GM12878 (cell line): ENCODE results near the gene H2BK1. TPM values are rescaled to one million over a fixed set of nuclear protein-coding genes. Genes with fewer than 3 reads are reported as not detected.

Source experiments
- ATAC-seq: fragments of 200-7000 bp; cut with Tn5 transposase; 3 replicates; pipeline ENCODE4 v1.9.1; 2020; ENCODE audit warnings: mild to moderate bottlenecking, moderate library complexity
- BruUV-seq: library from RNA; stranded (reverse); fragments of 400-500 nt; replicated peaks from 2 replicates; lab custom pipeline; 2021; lab: Mats Ljungman, UMichigan
- CTCF ChIA-PET: fragments of 300-600 bp; sonication (Branson Sonifier 250); formaldehyde crosslinking; extraction: SDS; loops from one replicate; lab custom pipeline; 2021; ENCODE audit warnings: inconsistent platforms; lab: Yijun Ruan, JAX
- POLR2A ChIA-PET: fragments of 350-600 bp; formaldehyde crosslinking; extraction: SDS; loops from one replicate; lab custom pipeline; 2021; ENCODE audit warnings: inconsistent platforms; lab: Charles Lee
- RAD21 ChIA-PET: fragments of 300-600 bp; sonication (Branson Sonifier 250); formaldehyde crosslinking; loops from one replicate; lab custom pipeline; 2023; ENCODE audit warnings: antibody characterized with exemption; ENCODE audit not compliant: unreplicated experiment; lab: Charles Lee
- SMC1A ChIA-PET: fragments of 300-600 bp; sonication (Branson Sonifier 250); formaldehyde crosslinking; loops from one replicate; lab custom pipeline; 2023; ENCODE audit not compliant: unreplicated experiment, uncharacterized antibody; lab: Charles Lee
- DNase-seq: peaks from one replicate; pipeline ENCODE4 v3.0.0-alpha.2; 2011; ENCODE audit warnings: low read depth, low spot score
- FAIRE-seq: peaks from 3 replicates; lab custom pipeline; 2011; peaks lifted over from hg19 to GRCh38; lab: Jason Lieb, UNC
- H2AFZ ChIP-seq: 2 replicates; pipeline ENCODE4 v1.6.0; 2011; ENCODE audit warnings: low read depth, low read length, control low read depth; ENCODE audit not compliant: control insufficient read depth
- H3K27ac ChIP-seq: 2 replicates; pipeline ENCODE4 v1.5.1; 2011; ENCODE audit warnings: control low read depth; ENCODE audit not compliant: control insufficient read depth, insufficient read depth
- H3K27me3 ChIP-seq, 2 experiments: replicated peaks in 1 of 2; 2 replicates each; pipeline versions ENCODE4 v1.6.0 to v1.6.1; 2011; ENCODE audit warnings: low read length in 1 of 2; ENCODE audit not compliant: control insufficient read depth in 2 of 2, insufficient read depth in 2 of 2
- H3K36me3 ChIP-seq, 2 experiments: 2 replicates each; pipeline ENCODE4 v1.5.1; 2011; ENCODE audit warnings: low read length in 1 of 2; ENCODE audit not compliant: control insufficient read depth in 2 of 2, insufficient read depth in 2 of 2
- H3K4me1 ChIP-seq: 2 replicates; pipeline ENCODE4 v1.6.1; 2011; ENCODE audit warnings: mild to moderate bottlenecking, low read length, moderate library complexity, mixed read lengths; ENCODE audit not compliant: control insufficient read depth, insufficient read depth
- H3K4me2 ChIP-seq: 2 replicates; pipeline ENCODE4 v1.6.0; 2011; ENCODE audit warnings: control low read depth; ENCODE audit not compliant: control insufficient read depth, insufficient read depth
- H3K4me3 ChIP-seq: fragments of 200-600 bp; sonication (generic); 2 replicates; pipeline ENCODE4 v1.5.1; 2016
- H3K79me2 ChIP-seq: 2 replicates; pipeline ENCODE4 v1.6.0; 2011; ENCODE audit warnings: low read length; ENCODE audit not compliant: control insufficient read depth, insufficient read depth
- H3K9ac ChIP-seq: 2 replicates; pipeline ENCODE4 v1.8.0; 2011; ENCODE audit warnings: low read length, control low read depth, mixed read lengths; ENCODE audit not compliant: control insufficient read depth, insufficient read depth
- H3K9me3 ChIP-seq: replicated peaks from 3 replicates; pipeline ENCODE4 v1.5.1; 2011; ENCODE audit warnings: mild to moderate bottlenecking, low read length; ENCODE audit not compliant: control insufficient read depth, insufficient read depth
- H4K20me1 ChIP-seq: 2 replicates; pipeline ENCODE4 v1.6.0; 2011; ENCODE audit not compliant: control insufficient read depth, insufficient read depth
- BHLHE40 ChIP-seq, 2 experiments: fragments of 450-650 bp in 1 of 2; IDR thresholded peaks; 2 replicates each; pipeline ENCODE4 v1.6.1; 2011 to 2017; ENCODE audit warnings: low read depth in 2 of 2, borderline replicate concordance in 1 of 2, improper control_type of control experiment in 1 of 2, low read length in 1 of 2, mild to moderate bottlenecking in 1 of 2
- BRCA1 ChIP-seq: IDR thresholded peaks from 2 replicates; pipeline ENCODE4 v1.6.1; 2011; ENCODE audit warnings: low read depth, low read length, improper control_type of control experiment
- EZH2 ChIP-seq: IDR thresholded peaks from 2 replicates; pipeline ENCODE4 v1.6.1; 2012; ENCODE audit warnings: low read depth, mild to moderate bottlenecking, control low read depth, inconsistent platforms, low read length, borderline replicate concordance; ENCODE audit not compliant: control insufficient read depth
- KDM1A ChIP-seq: fragments of 200-600 bp; sonication (generic); IDR thresholded peaks from 2 replicates; pipeline ENCODE4 v1.6.1; 2016; ENCODE audit warnings: borderline replicate concordance
- MEF2A ChIP-seq: IDR thresholded peaks from 2 replicates; pipeline ENCODE4 v1.6.1; 2011; ENCODE audit warnings: low read depth, mild to moderate bottlenecking, low read length, moderate library complexity; ENCODE audit not compliant: insufficient read depth
- PAX5 ChIP-seq: IDR thresholded peaks from 2 replicates; pipeline ENCODE4 v1.6.1; 2011; ENCODE audit warnings: low read depth, low read length, borderline replicate concordance
- RB1 ChIP-seq: fragments of 450-650 bp; formaldehyde crosslinking; IDR thresholded peaks from 2 replicates; pipeline ENCODE4 v1.6.1; 2017; ENCODE audit warnings: mild to moderate bottlenecking, borderline replicate concordance
- STAT3 ChIP-seq: IDR thresholded peaks from 2 replicates; pipeline ENCODE4 v1.6.1; 2011; ENCODE audit warnings: low read depth, low read length, improper control_type of control experiment
- WGBS: methylation state at CpG from one replicate; pipeline ENCODE4 v1.1.6; 2016; ENCODE audit warnings: low lambda C conversion rate; ENCODE audit not compliant: insufficient replicate concordance, insufficient coverage; ENCODE audit errors: missing lambda C conversion rate; 5-methylcytosine and 5-hydroxymethylcytosine counted together
- in situ Hi-C: fragments of 300-500 bp; cut with MboI; formaldehyde crosslinking; loops from 9 replicates; pipeline ENCODE4 v1.14.3; 2018; ENCODE audit warnings: mixed read lengths
- intact Hi-C: fragments of 100-400 bp; cut with micrococcal nuclease; formaldehyde crosslinking; loops from one replicate; pipeline ENCODE4 v1.14.2; 2022; ENCODE audit not compliant: unreplicated experiment
- polyA plus RNA-seq, 11 experiments: library from polyadenylated mRNA; depleted of rRNA in 4 of 11; unstranded in 6 of 11; stranded (reverse) in 5 of 11; fragments of >200 nt; fragmentation: Nextera tagmentation in 4 of 11; fragmentation: Illumina TruSeq in 1 of 11; extraction: Ambion mirVana in 4 of 11; extraction: Trizol in 1 of 11; gene quantifications; 1 replicate in 1 of 11; 2 replicates in 10 of 11; pipeline versions ENCODE4 v1.2.1 to v1.2.3, GENCODE V29; 2011 to 2016; ENCODE audit warnings: inconsistent platforms in 2 of 11, missing spikeins in 2 of 11, low read depth in 1 of 11
- total RNA-seq, 4 experiments: library from RNA; depleted of rRNA in 3 of 4; stranded (reverse); fragments of >200 nt in 3 of 4; fragmentation: Illumina TruSeq in 1 of 4; extraction: Trizol in 1 of 4; gene quantifications; 2 replicates each; pipeline versions ENCODE4 v1.2.1 to v1.2.3, GENCODE V29; 2013 to 2021
- TF ChIP-seq, protein P1 (sequence below): fragments of 450-650 bp; IDR thresholded peaks from 2 replicates; pipeline ENCODE4 v1.6.1; 2017; ENCODE audit warnings: mild to moderate bottlenecking, moderate library complexity
- TF ChIP-seq, protein P2 (sequence below): fragments of 450-650 bp; IDR thresholded peaks from 2 replicates; pipeline ENCODE4 v1.6.1; 2018; ENCODE audit warnings: borderline replicate concordance, mild to moderate bottlenecking; ENCODE audit not compliant: partially characterized antibody
- TF ChIP-seq, protein P3 (sequence below): fragments of 450-650 bp; formaldehyde crosslinking; IDR thresholded peaks from 2 replicates; pipeline ENCODE4 v1.5.0; 2022; ENCODE audit warnings: mild to moderate bottlenecking, missing genetic modification characterization

Gene H2BK1
- total and polyA plus RNA-seq, 10 of the 15 experiments (the other 5 are each of a cell fraction or from before 2014, with no cell fraction given): 0.54 TPM; not detected in 9

DNA sequence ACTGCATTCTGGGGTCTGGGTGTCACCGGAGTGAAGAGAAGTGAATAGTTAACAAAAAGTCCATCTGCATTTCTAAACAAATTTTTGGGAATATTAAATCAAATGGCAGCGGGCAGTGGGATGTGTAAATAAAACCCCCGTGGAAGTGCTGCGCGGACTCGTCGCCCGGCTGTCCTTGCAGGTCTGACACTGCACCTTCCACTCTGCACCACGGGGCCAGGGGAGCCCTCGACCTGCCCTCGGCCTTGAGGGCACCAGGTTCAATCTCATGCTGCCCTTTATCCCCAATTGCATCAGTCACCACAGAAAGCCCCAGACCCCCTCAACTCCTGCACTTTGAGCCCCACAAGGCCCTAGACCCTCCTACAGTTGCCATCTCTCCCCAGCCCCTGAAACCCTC is 44.6 kb upstream of the H2BK1 start (continued):
- no peak for TF ChIP-seq RB1
- TF ChIP-seq, protein P1, sequence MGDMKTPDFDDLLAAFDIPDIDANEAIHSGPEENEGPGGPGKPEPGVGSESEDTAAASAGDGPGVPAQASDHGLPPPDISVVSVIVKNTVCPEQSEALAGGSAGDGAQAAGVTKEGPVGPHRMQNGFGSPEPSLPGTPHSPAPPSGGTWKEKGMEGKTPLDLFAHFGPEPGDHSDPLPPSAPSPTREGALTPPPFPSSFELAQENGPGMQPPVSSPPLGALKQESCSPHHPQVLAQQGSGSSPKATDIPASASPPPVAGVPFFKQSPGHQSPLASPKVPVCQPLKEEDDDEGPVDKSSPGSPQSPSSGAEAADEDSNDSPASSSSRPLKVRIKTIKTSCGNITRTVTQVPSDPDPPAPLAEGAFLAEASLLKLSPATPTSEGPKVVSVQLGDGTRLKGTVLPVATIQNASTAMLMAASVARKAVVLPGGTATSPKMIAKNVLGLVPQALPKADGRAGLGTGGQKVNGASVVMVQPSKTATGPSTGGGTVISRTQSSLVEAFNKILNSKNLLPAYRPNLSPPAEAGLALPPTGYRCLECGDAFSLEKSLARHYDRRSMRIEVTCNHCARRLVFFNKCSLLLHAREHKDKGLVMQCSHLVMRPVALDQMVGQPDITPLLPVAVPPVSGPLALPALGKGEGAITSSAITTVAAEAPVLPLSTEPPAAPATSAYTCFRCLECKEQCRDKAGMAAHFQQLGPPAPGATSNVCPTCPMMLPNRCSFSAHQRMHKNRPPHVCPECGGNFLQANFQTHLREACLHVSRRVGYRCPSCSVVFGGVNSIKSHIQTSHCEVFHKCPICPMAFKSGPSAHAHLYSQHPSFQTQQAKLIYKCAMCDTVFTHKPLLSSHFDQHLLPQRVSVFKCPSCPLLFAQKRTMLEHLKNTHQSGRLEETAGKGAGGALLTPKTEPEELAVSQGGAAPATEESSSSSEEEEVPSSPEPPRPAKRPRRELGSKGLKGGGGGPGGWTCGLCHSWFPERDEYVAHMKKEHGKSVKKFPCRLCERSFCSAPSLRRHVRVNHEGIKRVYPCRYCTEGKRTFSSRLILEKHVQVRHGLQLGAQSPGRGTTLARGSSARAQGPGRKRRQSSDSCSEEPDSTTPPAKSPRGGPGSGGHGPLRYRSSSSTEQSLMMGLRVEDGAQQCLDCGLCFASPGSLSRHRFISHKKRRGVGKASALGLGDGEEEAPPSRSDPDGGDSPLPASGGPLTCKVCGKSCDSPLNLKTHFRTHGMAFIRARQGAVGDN: no peak

DNA sequence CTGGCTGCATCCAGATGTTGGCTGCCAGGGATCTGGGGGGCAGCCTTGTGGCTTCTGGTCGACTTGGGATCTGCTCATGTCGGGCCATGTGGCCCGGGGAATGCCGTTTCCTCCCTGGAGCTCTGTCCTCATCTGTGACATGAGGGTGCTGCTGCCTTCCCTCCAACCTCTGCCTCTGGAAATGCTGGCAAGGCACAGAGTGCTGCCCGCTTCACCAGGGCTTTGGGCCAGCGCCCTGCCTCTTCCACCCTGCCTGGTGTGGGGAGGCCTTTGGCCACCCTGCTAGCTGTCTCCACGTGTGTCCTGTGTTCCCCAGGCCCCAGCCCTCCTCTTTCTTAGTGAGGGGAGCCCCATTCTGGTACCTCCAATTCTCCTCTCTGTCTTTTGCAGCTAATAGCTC is 44.0 kb upstream of the H2BK1 start:
- TF ChIP-seq KDM1A (no peak), STAT3 (no peak), MEF2A (no peak), BRCA1 (no peak), PAX5 (no peak), EZH2 (no peak), BHLHE40 (IDR thresholded peaks at IDR 0.05; ENCODE audit: borderline replicate concordance in 1 of 2, low read depth in 2 of 2, low read length in 1 of 2) (no peak), RB1 (no peak)
- TF ChIP-seq, protein P2, sequence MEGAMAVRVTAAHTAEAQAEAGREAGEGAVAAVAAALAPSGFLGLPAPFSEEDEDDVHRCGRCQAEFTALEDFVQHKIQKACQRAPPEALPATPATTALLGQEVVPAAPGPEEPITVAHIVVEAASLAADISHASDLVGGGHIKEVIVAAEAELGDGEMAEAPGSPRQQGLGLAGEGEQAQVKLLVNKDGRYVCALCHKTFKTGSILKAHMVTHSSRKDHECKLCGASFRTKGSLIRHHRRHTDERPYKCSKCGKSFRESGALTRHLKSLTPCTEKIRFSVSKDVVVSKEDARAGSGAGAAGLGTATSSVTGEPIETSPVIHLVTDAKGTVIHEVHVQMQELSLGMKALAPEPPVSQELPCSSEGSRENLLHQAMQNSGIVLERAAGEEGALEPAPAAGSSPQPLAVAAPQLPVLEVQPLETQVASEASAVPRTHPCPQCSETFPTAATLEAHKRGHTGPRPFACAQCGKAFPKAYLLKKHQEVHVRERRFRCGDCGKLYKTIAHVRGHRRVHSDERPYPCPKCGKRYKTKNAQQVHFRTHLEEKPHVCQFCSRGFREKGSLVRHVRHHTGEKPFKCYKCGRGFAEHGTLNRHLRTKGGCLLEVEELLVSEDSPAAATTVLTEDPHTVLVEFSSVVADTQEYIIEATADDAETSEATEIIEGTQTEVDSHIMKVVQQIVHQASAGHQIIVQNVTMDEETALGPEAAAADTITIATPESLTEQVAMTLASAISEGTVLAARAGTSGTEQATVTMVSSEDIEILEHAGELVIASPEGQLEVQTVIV: no peak
- TF ChIP-seq, protein P3, sequence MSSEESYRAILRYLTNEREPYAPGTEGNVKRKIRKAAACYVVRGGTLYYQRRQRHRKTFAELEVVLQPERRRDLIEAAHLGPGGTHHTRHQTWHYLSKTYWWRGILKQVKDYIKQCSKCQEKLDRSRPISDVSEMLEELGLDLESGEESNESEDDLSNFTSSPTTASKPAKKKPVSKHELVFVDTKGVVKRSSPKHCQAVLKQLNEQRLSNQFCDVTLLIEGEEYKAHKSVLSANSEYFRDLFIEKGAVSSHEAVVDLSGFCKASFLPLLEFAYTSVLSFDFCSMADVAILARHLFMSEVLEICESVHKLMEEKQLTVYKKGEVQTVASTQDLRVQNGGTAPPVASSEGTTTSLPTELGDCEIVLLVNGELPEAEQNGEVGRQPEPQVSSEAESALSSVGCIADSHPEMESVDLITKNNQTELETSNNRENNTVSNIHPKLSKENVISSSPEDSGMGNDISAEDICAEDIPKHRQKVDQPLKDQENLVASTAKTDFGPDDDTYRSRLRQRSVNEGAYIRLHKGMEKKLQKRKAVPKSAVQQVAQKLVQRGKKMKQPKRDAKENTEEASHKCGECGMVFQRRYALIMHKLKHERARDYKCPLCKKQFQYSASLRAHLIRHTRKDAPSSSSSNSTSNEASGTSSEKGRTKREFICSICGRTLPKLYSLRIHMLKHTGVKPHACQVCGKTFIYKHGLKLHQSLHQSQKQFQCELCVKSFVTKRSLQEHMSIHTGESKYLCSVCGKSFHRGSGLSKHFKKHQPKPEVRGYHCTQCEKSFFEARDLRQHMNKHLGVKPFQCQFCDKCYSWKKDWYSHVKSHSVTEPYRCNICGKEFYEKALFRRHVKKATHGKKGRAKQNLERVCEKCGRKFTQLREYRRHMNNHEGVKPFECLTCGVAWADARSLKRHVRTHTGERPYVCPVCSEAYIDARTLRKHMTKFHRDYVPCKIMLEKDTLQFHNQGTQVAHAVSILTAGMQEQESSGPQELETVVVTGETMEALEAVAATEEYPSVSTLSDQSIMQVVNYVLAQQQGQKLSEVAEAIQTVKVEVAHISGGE (CRISPR knock-in tag): no peak
- no peak for FAIRE-seq
- 21% methylated on average over 7 of the region's 7 CpGs for WGBS

More for the DNA sequence above, 44.0 kb upstream of the H2BK1 start:
- Histone ChIP-seq H3K79me2 (no peaks in the 10 kb centered on the region), H3K4me2 (no peak overlapping the region), H3K4me1 (no peaks in the 10 kb centered on the region), H3K9ac (no peak overlapping the region), H3K4me3 (no peak overlapping the region), H3K27ac (no peak overlapping the region), H3K36me3 (no peaks in the 10 kb centered on the region), H3K27me3 (peaks cover 16 to 17% of the 10 kb centered on the region in 2 experiments; a peak in 3 of 4 replicates), H4K20me1 (no peaks in the 10 kb centered on the region), H2AFZ (no peak overlapping the region), H3K9me3 (no peaks in the 10 kb centered on the region)
- in situ Hi-C loops (no loop called here), intact Hi-C loops (no loop called here)
- no peak for ATAC-seq
- ChIA-PET POLR2A (no interaction called here), RAD21 (no interaction called here), SMC1A (interaction anchor here (0.6 kb wide), 1 partner anchor 1768 kb away, joined by 5 read pairs; no protein-coding TSS in a partner anchor), CTCF (no interaction called here)
- DNase-seq: no peak
- no TSS peak for BruUV-seq
